KMS-11 (cell line): ENCODE measurements around the gene OR8B12.

ENCODE experiments used
- H2AFZ ChIP-seq: fragments of 200-600 bp; sonication (generic); 2 replicates; pipeline ENCODE4 v1.6.1; 2016; ENCODE audit warnings: antibody characterized with exemption, mixed run types, low read depth
- H3K27ac ChIP-seq: fragments of 200-600 bp; sonication (generic); 2 replicates; pipeline ENCODE4 v1.6.1; 2016; ENCODE audit warnings: mild to moderate bottlenecking, mixed run types
- H3K27me3 ChIP-seq: fragments of 200-600 bp; sonication (generic); 2 replicates; pipeline ENCODE4 v1.6.1; 2017; ENCODE audit warnings: mild to moderate bottlenecking, low read depth, mixed run types, moderate library complexity; ENCODE audit not compliant: insufficient read depth
- H3K36me3 ChIP-seq: fragments of 200-600 bp; sonication (generic); 2 replicates; pipeline ENCODE4 v1.6.1; 2017; ENCODE audit warnings: mild to moderate bottlenecking, mixed run types; ENCODE audit not compliant: insufficient read depth
- H3K4me1 ChIP-seq: fragments of 200-600 bp; sonication (generic); 2 replicates; pipeline ENCODE4 v1.6.1; 2016; ENCODE audit warnings: mild to moderate bottlenecking, low read depth, mixed run types; ENCODE audit not compliant: poor library complexity, severe bottlenecking
- H3K4me2 ChIP-seq: fragments of 200-600 bp; sonication (generic); 2 replicates; pipeline ENCODE4 v1.7.0; 2016; ENCODE audit warnings: mild to moderate bottlenecking, mixed run types
- H3K4me3 ChIP-seq: fragments of 200-600 bp; sonication (generic); IDR thresholded peaks from 2 replicates; pipeline ENCODE4 v1.6.1; 2017; ENCODE audit warnings: low read depth, low read length, mixed read lengths; ENCODE audit not compliant: insufficient read depth
- H3K79me2 ChIP-seq: fragments of 200-600 bp; sonication (generic); 2 replicates; pipeline ENCODE4 v1.6.1; 2016; ENCODE audit warnings: low read depth, mixed run types; ENCODE audit not compliant: insufficient read depth
- H3K9ac ChIP-seq: fragments of 200-600 bp; sonication (generic); 2 replicates; pipeline ENCODE4 v1.6.1; 2016; ENCODE audit warnings: mild to moderate bottlenecking, mixed run types
- H4K20me1 ChIP-seq: fragments of 200-600 bp; sonication (generic); 2 replicates; pipeline ENCODE4 v1.6.1; 2016; ENCODE audit warnings: mild to moderate bottlenecking, mixed run types; ENCODE audit not compliant: insufficient read depth
- CTCF ChIP-seq: fragments of 200-600 bp; sonication (generic); conservative IDR thresholded peaks from 2 replicates; pipeline ENCODE4 v1.6.1; 2017; ENCODE audit warnings: low read depth, mild to moderate bottlenecking, antibody characterized with exemption, low read length, moderate library complexity, mixed read lengths

The OR8B12 gene

GRCh38 chr11:124543554-124543953 is at the start of gene OR8B12:
Gene OR8B12, minus strand, starts transcription at chr11:124543654. Its CDS starts 0 bp downstream, at chr11:124543654.
- no peaks in the 10 kb centered on the region for H3K4me1 ChIP-seq
- no peak for TF ChIP-seq CTCF

GRCh38 chr11:124592627-124593026 is 49.2 kb upstream of the OR8B12 start:
- Histone ChIP-seq H3K4me1 (no peaks in the 10 kb centered on the region), H3K4me3 (no peak overlapping the region), H3K4me2 (no peak overlapping the region), H4K20me1 (no peaks in the 10 kb centered on the region), H2AFZ (no peak overlapping the region), H3K79me2 (no peaks in the 10 kb centered on the region), H3K27ac (no peak overlapping the region), H3K9ac (no peak overlapping the region), H3K36me3 (no peaks in the 10 kb centered on the region), H3K27me3 (no peaks in the 10 kb centered on the region)
- no peak for TF ChIP-seq CTCF

More at GRCh38 chr11:124543554-124543953, at the start of gene OR8B12:
- Histone ChIP-seq H4K20me1 (no peaks in the 10 kb centered on the region), H3K4me2 (no peak within 1 kb of the TSS), H2AFZ (no peak within 1 kb of the TSS), H3K36me3 (no peaks in the 10 kb centered on the region), H3K27me3 (no peaks in the 10 kb centered on the region), H3K9ac (no peak within 1 kb of the TSS), H3K27ac (no peak within 1 kb of the TSS), H3K79me2 (no peaks in the 10 kb centered on the region), H3K4me3 (no peak within 1 kb of the TSS)

- Histone ChIP-seq H3K4me1 (no peaks in the 10 kb centered on the region), H3K36me3 (no peaks in the 10 kb centered on the region), H3K4me3 (no peak overlapping the region), H2AFZ (no peak overlapping the region), H3K9ac (no peak overlapping the region), H3K27ac (no peak overlapping the region), H3K79me2 (no peaks in the 10 kb centered on the region), H3K27me3 (no peaks in the 10 kb centered on the region), H3K4me2 (no peak overlapping the region), H4K20me1 (no peaks in the 10 kb centered on the region)
- no peak for TF ChIP-seq CTCF
These were observed 48.0 kb upstream of the OR8B12 start for GRCh38 chr11:124591430-124591829.

- Histone ChIP-seq H3K79me2 (no peaks in the 10 kb centered on the region), H3K27ac (no peak overlapping the region), H3K4me1 (no peaks in the 10 kb centered on the region), H3K9ac (no peak overlapping the region), H2AFZ (no peak overlapping the region), H3K27me3 (no peaks in the 10 kb centered on the region), H3K36me3 (no peaks in the 10 kb centered on the region), H3K4me2 (no peak overlapping the region), H4K20me1 (no peaks in the 10 kb centered on the region), H3K4me3 (no peak overlapping the region)
- TF ChIP-seq CTCF = peak; percentile 53
These were observed 42.9 kb upstream of the OR8B12 start for GRCh38 chr11:124586238-124586860.
